Measurements from ENCODE around the gene FEV.

DNA sequence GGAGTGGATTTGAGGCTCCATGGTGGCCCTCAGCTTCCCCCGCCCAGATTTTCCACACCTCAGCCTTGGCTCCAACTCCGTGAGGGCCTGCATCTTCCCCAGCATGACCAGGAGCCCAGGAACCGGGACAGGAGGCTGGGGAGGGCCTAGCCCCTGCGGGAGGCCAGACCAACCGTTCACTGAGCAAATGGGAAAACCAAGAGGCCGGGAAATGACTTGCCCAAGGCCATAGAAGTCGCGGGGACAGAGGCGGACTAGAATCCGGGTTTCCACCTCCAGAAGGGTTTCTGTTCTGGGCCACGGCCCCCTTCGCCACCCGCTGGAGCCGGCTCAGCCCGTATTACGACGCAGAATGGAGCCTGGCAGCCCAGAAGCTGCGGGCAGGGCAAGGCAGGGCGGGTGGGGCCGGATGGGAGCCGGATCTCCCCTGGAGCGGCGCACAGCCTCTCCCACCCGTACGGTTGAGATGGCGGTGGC is 16.2 kb upstream of the FEV start:
- no peak for TF ChIP-seq ZNF274 (IDR thresholded peaks at IDR 0.05; ENCODE audit: low read depth, low read length)
- no peak for TF ChIP-seq YY1 (IDR thresholded peaks at IDR 0.05; ENCODE audit: insufficient read depth, insufficient read length)
